NK-92 treated with Interleukin-12 subunit alpha and Interleukin-12 subunit beta, amount 100 ng/mL, for 24 hours (cell line): Measurements from ENCODE around the gene EIF1B.

Source experiments
- DNase-seq: peaks from one replicate; lab custom pipeline; 2025; lab: John Stamatoyannopoulos, UW

The EIF1B gene

GRCh38 chr3:40341671-40342070 lies 32.2 kb downstream of the EIF1B start:
- no peak for DNase-seq

GRCh38 chr3:40350529-40350928 lies 41.0 kb downstream of the EIF1B start:
- no peak for DNase-seq

- DNase-seq: no peak
Observed at GRCh38 chr3:40355410-40355809, 45.9 kb downstream of the EIF1B start.

- DNase-seq: no peak
Observed at GRCh38 chr3:40358454-40358853, 48.9 kb downstream of the EIF1B start.
